T47D (cell line): ENCODE results near the gene TAF1A.

Experiments used
- DNase-seq, 2 experiments: peaks; one replicate each; pipeline versions ENCODE4 v3.0.0 to v3.0.0-alpha.2; 2011 to 2012; ENCODE audit warnings: low read depth in 1 of 2, low spot score in 1 of 2
- JUND ChIP-seq: IDR thresholded peaks from 2 replicates; pipeline ENCODE4 v1.6.1; 2012; ENCODE audit warnings: low read depth
- in situ Hi-C: cut with HindIII; loops from 2 replicates; pipeline ENCODE4 v1.10.0; 2016; ENCODE audit warnings: low sequenced_read_pairs, low pct_unique_long_range_greater_than_20kb

The TAF1A gene

GRCh38 chr1:222589462-222590302 is at the start of gene TAF1A:
Gene TAF1A, minus strand, starts transcription at chr1:222589933.
- peak; percentile 64 to 92 for DNase-seq
- TF ChIP-seq JUND, result no peak
- in situ Hi-C loops, result no loop called here

- no peak for TF ChIP-seq JUND
- in situ Hi-C loops, result no loop called here
- DNase-seq, result peak; percentile 52 to 96
Observed at GRCh38 chr1:222634180-222635013, 44.7 kb upstream of the TAF1A start.

- in situ Hi-C loops, result no loop called here
- TF ChIP-seq JUND, result no peak
- no peak for DNase-seq
Observed at GRCh38 chr1:222632749-222633148, 43.0 kb upstream of the TAF1A start.

GRCh38 chr1:222631611-222632208 is 42.0 kb upstream of the TAF1A start:
- no peak for TF ChIP-seq JUND
- in situ Hi-C loops, result no loop called here
- no peak for DNase-seq

GRCh38 chr1:222629921-222630535 is 40.3 kb upstream of the TAF1A start:
- in situ Hi-C loops, result no loop called here
- TF ChIP-seq JUND, result no peak
- no peak for DNase-seq

- in situ Hi-C loops, result no loop called here
- no peak for DNase-seq
- TF ChIP-seq JUND, result no peak
Observed at GRCh38 chr1:222627232-222627631, 37.5 kb upstream of the TAF1A start.

GRCh38 chr1:222624214-222624613 is 34.5 kb upstream of the TAF1A start:
- in situ Hi-C loops, result no loop called here
- no peak for DNase-seq
- no peak for TF ChIP-seq JUND

GRCh38 chr1:222623458-222623857 is 33.7 kb upstream of the TAF1A start:
- no peak for DNase-seq
- in situ Hi-C loops, result no loop called here
- no peak for TF ChIP-seq JUND

- in situ Hi-C loops, result no loop called here
- TF ChIP-seq JUND, result peak; percentile 63; the same call in 1 of the 2 replicates
- DNase-seq, result peak; percentile 57 to 77
Observed at GRCh38 chr1:222622765-222623164, 33.0 kb upstream of the TAF1A start.

GRCh38 chr1:222620566-222620965 is 30.8 kb upstream of the TAF1A start:
- no peak for TF ChIP-seq JUND
- DNase-seq, result no peak
- in situ Hi-C loops, result no loop called here

GRCh38 chr1:222618880-222619596 is 29.3 kb upstream of the TAF1A start:
- TF ChIP-seq JUND, result no peak
- peak; percentile 23 to 46 for DNase-seq
- in situ Hi-C loops, result no loop called here
